ENCODE results near the gene ZFP90.

ZFP90 gene

GRCh38 chr16:68590201-68590994 lies 51.3 kb downstream of the ZFP90 start:
- DNase-seq (ENCODE audit: low spot score) = peak; percentile 71

GRCh38 chr16:68592466-68593337 lies 53.6 kb downstream of the ZFP90 start:
- DNase-seq (ENCODE audit: low spot score) = no peak

DNA sequence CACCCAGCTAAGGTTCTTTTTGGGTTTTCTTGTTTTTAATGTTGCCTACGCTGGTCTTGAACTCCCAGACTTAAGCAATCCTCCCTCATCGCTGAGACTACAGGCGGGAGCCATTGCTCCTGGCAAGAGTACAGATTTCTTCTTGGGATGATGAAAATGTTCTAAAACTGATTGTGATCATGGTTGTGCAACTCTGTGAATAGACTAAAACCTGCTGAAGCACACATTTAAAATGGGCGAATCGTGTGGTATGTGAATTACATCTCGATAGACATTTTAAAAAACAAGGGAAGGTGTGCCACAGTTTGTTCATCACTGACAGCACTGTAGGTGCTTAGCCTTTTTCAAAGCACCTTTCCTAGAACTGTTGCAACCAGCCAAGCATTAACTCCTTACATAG lies 57.2 kb downstream of the ZFP90 start:
- DNase-seq (ENCODE audit: low spot score) = no peak

GRCh38 chr16:68599586-68599985 lies 60.5 kb downstream of the ZFP90 start:
- no peak for DNase-seq (ENCODE audit: low spot score)

DNA sequence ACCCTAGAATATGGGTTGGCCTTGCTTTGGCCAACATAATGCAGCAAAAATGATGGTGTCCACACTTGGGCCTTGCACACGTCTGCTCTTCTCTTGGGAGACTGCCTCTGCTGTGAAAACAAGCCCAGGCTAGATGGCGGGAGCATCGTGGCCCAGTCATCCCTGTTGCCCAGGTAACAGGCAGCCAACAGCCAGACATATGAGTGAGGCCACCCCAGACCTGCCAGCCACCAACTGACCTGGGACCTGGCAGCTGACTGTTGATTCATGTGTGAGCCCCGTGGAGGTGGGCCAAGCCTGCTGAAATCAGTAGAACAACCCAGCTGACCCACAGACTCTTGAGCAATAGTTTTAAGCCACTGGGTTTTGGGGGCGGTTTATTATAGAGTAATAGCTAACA lies 66.7 kb downstream of the ZFP90 start:
- DNase-seq (ENCODE audit: low spot score) = no peak

DNA sequence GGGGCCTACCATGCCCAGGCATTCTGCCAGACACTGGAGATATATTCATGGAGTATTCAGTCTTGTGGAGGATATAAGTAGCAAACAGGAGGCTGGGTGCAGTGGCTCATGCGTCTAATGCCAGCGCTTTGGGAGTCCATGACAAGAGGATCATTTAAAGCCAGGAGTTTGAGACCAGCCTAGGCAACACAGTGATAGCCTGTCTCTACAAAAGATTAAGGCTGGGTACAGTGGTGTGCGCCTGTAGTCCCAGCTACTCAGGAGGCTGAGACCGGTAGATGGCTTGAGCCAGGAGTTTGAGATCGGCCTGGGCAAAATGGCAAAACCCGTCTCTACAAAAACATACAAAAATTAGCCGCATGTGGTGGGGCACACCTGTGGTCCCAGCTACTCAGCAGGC lies 68.4 kb downstream of the ZFP90 start:
- DNase-seq (ENCODE audit: low spot score) = no peak

- no peak for DNase-seq (ENCODE audit: low spot score)
Observed at GRCh38 chr16:68608330-68608729, 69.2 kb downstream of the ZFP90 start.

DNA sequence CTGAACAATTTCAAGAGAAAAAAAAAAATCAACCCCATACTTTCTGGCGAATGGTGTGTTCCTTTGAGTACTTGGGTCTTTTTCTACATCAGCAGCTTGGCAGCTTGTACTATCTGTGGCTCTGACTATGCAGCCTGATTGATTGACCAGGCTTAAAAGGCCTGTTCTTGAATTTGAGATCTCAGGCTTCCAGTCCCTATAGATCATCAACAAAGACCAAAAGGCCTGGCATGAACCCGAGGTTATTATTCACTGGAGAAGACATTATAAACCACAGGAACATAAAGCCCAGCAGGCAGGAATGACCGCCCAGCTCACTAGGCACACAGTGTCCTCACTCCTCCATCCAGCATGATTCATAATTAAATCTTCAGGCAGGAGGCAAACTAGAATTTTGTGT lies 73.9 kb downstream of the ZFP90 start:
- no peak for DNase-seq (ENCODE audit: low spot score)

DNA sequence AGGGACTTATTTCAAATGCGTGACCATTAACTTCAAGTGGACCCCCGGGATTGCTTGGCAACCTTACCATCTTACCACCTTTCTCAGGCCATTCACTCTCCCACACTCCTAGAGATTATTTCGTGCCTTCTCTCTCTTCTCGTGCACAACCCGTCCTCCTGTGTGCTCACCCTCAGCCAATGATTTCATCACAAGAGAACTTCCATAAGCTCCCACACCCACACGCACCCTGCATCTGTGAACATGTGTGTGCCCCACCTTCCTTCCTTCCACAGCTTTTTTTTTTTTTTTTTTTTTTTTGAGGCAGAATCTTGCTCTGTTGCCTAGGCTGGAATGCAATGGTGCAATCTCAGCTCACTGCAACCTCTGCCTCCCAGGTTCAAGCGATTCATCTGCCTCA lies 78.6 kb downstream of the ZFP90 start:
- DNase-seq (ENCODE audit: low spot score) = no peak
